HG02678 (cell line): ENCODE results near the gene UNK.

Source experiments
- ATAC-seq: cut with Tn5 transposase; IDR thresholded peaks from one replicate; pipeline ENCODE4 v1.9.1; 2021; ENCODE audit warnings: mild to moderate bottlenecking, moderate library complexity; ENCODE audit not compliant: unreplicated experiment

The UNK gene

DNA sequence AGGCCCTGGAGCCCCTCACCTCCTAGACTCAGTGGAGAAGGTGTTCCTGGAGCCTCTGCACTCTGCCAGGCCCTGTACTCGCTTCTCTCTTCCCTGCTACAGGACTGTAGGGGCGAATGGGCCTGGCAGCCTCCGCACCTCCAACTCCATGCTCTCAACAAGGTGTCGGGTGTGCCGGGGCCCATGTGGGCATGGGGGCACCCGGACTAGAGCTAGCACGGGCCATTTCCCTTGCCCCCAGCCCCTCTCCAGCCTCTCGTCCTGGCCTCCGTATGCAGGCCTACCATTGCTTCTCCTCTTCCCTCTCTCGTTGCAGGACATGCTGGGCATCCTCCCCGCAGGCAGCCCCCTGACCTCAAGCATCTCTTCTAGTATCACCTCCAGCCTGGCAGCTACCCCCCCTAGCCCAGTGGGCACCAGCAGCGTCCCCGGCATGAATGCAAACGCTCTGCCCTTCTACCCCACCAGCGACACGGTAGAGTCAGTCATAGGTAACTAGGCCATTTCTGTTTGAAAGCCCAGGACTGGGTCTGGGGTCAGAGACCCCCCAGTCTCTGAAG lies 33.8 kb downstream of the UNK start:
- no peak for ATAC-seq

DNA sequence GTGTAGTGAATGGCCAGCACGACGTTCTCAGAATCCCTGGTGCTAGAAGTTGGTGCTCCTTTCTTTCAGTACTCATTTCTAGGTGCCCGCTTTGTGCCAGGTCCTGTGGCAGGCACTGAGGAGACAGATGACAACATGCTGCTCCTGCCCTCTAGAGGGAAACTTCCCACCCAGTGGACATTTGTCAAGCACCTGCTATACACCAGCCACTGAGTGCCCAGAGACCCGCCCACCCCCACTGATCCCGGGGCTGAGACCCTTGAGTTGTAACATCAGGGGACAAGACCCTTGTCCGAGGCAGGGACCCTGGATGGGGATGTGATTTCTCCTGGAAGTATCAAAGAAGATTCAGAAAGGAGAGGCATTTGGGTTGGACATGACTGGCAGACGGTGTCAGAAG lies 34.5 kb downstream of the UNK start:
- ATAC-seq = no peak

DNA sequence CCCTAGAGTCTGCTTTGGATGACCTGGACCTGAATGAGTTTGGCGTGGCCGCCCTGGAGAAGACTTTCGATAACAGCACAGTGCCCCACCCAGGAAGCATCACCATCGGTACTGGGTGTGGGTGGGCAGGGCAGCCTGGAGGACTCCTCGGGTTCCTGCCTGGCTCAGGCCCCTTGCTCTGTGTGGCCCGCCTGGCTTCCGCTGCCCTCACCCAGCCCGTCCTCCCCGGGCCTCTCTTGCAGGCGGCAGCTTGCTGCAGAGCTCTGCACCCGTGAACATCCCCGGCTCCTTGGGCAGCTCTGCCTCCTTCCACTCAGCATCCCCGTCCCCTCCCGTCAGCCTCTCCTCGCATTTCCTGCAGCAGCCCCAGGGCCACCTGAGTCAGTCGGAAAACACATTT lies 35.1 kb downstream of the UNK start:
- no peak for ATAC-seq

DNA sequence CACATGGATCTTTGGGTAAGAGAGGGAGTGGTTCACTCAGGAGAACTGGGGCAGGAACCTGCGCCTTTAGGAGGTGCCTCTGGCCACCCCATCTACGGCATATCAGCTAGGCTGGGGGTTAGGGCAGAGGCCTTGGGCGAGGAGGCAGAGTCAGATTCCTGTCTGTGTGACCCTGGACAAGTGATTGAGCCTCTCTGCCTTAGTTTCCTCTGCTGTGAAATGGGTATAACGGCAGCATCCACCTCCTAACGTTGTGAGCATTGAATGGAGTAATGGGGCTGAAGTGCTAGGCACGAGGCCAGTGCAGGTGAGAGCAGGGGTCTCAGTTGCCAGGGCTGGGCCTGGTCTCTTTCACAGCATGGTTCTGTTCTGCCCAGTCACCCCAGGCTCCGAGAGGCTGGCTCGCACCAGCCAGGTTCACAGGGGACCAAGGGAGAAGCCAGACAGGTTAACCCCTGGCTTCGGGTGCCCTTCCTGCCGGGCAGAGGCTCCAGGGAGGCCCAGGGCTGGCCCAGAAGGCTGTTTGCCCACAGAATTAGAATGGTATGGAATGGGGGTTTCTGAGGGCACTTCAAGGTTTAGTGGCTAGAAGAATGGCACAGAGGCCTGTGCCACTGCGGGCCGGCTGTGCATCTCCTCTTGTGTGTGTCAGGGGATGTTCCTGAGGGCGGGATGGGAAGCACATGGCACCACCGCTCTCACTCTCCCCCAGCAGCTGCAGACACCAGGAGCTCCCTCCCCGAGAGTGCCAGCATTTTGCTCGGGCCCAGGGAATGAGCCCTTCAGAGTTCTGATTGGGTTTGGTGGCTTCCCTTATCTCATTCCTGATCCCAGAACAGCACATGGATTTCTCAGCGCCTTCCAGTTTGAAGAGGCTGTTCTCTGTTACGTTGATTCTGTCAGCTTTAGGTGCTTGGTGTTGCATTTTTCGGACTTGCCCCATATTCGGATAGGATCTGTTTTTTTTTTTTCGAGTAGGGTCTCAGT lies 35.8 kb downstream of the UNK start:
- ATAC-seq = no peak

DNA sequence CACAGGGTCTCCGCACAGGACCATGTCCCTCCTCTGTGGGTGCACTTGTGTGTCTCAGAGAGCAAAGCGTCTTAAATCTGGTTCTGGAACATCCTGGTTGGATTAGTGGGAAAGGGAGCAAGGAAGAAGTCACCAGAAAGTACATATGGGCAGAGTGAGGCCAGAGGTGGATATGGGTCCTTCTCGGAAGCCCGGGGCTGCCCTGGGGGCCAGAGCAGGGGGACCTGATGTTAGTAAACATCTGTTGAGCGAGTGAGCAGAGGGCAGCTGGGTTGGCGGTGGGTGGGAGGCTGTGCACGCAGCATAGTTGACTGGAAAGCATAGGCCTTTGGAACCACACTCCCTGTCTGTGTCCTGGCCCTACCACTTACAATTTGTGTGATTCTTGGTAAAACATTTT lies 36.9 kb downstream of the UNK start:
- no peak for ATAC-seq

DNA sequence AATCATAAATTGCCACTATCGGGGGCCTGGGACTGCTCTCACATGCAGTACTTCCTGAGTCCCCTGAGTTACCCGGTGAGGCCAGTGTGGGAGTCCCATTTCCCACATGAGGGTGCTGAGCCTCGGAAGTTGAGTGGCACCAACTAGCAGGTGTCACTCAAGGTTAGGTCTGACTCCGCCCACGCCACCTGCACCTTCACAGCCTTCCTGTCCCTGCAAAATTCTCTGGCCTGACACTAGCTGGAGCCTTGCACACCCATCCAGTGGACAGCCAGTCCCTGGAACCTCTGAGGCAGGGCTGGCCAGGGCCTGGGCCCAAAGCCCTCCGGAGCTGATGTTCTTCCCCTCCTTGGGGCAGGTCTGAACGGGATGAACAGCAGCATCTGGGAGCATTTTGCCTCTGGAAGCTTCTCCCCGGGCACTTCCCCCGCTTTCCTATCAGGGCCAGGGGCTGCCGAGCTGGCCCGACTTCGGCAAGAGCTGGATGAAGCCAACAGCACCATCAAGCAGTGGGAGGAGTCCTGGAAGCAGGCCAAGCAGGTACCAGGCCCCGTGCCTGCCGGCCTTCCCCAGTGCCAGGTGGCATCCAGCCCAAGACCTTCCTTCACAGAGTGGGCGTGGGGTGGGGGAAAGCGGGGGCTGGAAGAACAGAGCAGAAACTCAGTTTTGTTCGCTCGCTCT lies 37.7 kb downstream of the UNK start:
- ATAC-seq = no peak

DNA sequence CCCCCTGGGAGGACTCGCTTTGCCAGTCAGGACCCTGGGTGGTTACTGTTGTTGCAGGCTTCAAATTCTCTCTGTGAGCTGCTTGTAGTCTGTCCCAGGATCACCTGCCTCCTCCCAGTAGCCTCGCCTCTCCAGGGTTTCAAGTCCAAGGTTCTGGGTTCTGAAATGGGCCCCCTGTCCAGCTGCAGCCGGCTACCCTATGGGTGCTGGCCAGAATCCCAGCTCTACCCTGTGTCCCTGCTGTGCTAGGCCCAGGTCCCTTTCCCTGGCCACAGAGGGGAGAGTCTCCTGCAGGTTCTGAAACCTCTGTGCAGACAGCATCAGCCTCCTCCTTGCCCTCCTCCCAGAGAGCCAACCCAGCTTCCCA lies 38.2 kb downstream of the UNK start:
- no peak for ATAC-seq

DNA sequence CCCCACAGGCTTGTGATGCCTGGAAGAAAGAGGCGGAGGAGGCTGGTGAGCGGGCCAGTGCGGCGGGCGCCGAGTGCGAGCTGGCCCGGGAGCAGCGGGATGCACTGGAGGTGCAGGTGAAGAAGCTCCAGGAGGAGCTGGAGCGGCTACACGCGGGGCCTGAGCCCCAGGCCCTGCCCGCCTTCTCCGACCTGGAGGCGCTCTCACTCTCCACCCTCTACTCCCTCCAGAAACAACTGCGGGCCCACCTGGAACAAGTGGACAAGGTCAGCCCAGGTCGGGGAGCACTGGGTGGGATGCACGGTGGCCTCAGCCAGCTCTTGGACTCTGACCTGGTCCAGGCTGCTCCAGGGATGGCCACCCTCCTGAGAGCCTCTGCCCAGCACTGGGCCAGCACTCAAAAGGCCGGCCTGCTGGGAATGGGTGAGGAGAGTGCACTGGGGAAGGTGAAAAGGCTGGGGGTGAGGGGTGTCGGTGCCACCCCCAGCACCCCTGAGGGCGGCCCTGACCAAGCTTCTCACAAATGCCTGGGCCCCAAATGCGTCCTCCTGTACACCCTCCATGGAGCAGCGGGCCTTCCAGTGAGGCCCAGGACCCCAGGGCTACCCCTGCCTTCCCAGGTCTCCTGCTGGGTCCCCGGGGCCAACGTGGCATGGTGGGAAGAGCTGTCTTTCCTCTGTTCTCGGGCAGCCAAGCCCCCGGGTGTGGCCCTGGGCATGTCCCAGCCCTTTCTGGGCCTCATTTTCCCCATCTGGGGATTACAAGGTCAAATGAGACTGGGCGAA lies 38.8 kb downstream of the UNK start:
- no peak for ATAC-seq

DNA sequence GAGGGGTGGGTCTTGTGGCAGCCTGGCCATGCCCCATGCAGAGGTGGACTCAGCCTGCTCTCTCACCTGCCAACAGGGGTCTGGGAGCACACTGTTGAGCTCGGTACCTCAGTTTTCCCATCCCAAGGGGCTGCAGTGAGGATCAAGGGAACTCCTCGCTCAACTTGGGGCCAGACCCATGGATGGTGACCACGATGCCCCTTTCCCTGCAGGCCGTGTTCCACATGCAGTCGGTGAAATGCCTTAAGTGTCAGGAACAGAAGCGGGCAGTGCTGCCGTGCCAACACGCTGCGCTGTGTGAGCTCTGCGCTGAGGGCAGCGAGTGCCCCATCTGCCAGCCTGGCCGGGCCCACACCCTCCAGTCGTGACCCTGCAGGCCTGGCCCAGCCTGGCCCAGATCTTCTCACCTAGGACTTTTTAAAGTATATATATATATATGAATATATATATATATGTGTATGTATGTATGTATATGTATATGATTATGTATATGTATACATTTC lies 39.5 kb downstream of the UNK start:
- ATAC-seq = no peak

DNA sequence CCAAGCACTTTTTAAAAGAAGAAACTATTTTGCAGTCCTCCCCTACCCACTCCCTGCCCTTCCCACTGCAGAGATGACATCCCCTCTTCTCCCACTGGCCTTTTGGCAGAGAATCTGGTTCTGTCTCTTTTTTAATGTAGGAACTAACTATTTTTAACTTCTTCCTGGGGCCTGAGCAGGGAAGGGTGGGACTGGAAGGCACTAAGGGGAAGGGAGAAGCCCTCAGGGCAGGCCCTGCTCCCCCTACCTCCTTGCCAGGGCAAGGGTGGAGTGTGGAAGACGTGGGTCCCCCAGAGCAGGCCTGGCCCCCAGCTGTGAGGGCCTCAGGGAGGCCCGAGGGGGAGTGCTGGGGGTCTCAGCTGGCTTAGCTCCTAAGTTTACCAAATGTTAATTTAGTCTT lies 40.1 kb downstream of the UNK start:
- no peak for ATAC-seq

DNA sequence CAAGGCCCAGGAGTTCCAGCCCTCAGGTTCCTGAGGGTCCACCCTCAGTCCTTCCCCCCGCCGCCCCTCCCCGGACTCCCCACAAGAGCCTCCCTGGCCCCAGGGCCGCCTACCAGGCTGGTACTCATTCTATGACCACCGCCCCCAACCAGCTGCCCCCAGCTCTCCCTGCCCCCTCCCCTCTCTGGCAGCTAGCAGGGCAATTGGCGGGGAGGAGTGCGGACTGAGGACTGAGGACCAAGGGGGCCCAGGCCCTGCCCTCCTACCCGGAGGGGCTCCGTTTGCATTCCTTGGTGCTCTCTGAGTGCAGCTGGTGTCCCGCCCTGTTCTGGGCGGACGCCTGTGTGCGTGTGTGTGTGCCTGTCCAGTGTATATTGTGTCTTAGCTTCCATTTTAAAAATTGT lies 40.5 kb downstream of the UNK start:
- ATAC-seq = no peak

DNA sequence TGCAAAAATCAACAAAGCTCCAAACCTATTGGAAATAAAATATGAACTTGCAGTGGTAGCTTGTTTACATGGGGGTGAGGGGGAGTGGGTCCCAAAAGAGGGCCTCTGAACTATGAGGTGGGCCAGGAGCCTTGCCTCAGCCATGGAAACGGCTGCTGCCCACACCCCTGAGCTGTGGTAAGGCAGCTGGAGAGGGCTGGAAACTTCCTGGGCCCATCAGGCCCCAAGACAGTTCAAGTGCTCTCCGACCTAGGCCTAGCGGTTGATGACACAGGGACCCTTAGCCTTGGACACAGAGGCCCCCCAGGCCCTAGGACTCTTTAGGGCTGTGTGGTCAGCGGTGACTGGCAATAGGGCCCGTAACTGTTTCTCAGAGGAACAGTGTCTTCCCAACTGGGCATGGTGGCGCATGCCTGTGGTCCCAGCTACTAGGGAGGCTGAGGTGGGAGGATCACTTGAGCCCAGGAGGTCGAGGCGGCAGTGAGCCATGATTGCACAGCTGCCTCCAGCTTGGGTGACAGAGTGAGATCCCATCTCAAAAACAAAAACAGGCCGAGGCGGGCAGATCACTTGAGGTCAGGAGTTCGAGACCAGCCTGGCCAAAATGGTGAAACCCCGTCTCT lies 41.3 kb downstream of the UNK start:
- no peak for ATAC-seq

DNA sequence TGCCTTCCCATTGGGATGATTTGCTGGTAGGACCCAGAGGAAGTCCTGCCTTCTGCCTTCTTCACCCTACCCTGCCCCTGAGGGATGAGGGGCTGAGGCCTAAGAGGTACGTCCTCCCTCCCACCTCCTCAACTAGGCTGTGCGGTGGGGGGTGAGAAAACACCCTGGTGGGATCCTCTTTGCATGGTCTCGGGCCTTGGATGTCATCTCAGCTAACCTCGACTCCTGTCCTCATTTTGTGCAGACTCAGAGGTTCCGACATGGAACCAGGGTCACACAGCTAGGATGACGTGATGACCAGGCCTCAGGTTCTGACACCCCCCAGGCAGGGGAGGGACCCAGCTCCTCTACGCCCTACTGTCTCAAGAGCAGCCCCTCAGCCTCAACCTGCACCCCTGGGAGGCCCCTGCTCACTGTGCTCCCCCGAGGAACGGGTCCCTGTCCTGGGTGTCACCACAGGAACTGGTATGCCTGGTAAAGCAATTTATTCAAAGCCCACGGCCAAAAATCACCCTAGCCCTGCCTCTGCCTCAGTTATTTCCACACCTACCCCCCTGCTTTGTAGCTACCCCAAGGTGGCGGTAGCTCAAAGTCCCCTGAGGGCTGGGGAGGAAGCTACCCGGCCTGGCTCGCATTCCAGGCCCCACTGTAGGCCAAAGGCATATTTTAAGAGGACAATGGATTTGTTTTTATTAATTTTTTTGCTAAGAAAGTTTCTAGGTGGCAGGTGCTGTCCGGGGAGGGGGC lies 42.1 kb downstream of the UNK start:
- ATAC-seq = no peak

DNA sequence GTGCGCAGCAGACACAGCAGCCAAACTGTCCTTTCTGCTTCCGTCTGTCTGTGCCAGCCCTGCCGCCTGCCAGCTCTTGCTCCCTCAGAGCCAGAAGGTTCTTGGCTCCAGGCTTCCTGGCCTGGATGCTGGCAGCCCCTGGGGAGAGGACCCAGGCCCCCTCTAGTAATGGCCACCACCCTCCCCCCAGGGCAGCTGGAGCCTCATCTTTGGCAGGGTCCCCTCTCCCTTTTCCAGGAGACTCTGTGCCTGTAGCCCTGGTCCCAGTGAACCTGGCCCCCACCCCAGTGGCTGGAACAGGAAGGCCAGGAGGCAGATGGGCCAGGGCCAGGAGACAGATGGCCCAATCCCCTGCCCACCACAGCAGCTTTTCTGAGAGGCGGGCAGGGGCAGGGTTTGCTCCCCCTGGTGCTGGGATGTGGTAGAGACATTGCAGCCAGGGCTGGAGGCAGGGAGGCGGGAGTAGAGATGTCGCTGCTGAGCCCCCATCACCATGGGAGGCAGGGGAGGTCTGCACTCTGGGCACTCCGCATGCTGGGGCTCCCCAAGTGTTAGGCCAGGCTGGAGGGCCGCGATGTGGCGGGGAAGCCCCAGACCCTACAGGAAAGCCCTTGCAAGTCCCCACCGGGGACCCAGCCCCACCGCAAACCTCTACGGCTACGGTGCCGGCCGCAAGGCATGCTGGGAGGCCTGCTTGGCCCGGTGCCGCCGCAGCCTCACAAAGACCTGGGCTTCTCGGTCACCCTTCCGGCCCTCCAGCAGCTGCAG lies 42.9 kb downstream of the UNK start:
- ATAC-seq = no peak

DNA sequence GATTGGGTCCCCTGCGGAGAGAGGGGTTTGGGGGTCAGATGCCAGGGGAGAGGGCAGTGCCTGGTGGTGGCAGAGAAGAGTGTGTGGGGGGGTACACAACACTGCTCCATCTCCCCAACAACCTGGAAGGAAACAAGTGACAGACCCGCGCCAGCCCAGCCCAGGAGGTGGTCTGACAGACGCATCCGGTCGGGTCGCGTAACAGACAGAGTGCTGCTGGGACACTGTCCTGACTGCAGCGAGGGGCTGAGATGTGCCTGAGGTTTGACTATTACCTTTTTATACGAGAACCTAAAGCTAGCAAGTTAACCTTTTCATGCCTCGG lies 43.4 kb downstream of the UNK start:
- no peak for ATAC-seq

DNA sequence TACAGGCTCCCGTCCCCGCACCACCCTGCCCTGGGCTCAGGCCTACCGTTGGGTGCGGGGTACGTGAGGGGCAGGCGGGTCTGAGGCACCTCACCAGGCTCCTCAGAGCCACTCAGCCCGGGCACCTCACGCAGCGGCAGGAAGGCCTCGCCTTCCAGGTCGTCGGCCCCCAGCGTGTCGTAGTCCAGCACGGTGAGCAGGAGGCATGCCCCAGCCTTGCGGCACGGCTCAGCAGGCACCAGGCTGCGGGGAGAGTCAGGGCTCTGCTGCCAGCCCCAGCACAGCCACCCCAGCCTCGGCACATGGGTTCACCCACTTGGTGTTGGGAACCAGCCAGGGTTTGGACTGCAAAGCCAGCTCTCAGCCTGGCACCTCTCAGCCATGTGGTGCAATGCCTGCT lies 44.1 kb downstream of the UNK start:
- no peak for ATAC-seq

DNA sequence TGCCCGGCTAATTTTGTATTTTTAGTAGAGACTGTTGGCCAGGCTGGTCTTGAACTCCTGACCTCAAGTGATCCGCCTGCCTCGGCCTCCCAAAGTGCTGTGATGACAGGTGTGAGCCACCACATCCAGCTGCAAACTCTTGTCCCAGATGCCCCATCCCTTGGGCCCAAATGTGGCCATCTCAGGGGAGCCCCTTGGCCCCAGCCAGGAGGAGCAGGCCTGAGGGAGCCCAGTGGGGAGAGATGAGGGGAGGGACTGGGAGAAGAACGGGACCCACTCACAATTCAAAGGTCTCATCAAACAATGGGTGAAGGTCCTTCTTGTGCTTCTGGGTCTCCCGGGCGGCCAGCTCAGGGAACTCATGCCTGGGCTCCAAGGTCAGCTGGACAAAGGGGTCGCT lies 45.1 kb downstream of the UNK start:
- ATAC-seq = no peak

DNA sequence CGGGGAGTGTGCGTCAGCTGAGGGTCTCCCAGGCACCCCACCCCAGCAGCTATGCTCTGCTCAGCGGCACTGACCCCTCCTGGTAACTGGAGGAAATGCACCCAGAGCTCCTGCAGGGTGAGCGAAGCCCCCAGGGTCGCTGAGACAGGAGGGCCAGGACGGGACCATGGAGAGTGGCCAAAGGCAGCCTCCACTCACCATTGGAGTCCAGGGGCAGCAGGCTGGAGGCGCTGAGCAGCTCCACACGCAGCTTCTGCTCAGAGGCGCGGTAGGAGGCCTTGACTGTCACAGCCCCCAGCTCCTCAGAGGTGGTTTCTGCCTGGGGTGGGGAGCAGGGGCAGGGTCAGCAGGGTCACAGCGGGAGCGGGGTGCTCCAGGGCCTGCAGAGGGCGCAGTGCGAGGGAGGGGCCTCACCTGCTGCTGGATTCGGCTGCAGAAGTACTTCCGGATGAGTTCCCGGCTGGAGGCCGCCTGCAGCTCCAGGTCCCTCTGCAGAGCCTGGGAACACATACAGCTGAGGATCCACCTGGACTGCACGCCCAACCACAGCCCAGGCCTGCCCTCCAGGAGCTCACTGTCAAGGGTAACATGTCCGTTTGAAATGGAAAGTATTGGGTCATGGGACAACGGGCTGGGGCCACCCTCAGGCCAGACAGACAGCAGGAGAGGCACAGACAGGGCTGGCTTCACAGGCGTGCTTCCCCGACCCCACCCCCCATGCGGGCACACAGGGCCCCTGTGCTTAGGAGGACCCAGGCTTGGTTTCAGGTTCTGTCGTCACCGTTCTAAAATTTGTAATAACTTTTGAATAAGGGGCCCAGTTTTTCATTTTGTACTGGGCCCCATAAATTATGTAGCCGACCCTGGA lies 45.8 kb downstream of the UNK start:
- ATAC-seq = no peak
